PC-9 (cell line): Measurements from ENCODE around the gene RPS21. TPM values are rescaled to one million over a fixed set of nuclear protein-coding genes. Genes with fewer than 3 reads are reported as not detected.

Experiments
- BruUV-seq: library from RNA; stranded (reverse); fragments of 400-500 nt; replicated peaks from 2 replicates; lab custom pipeline; 2021; lab: Mats Ljungman, UMichigan
- CTCF ChIA-PET: fragments of 300-600 bp; sonication (Branson Sonifier 250); formaldehyde crosslinking; loops from one replicate; lab custom pipeline; 2022; ENCODE audit warnings: antibody characterized with exemption; lab: Charles Lee
- POLR2A ChIA-PET: fragments of 300-600 bp; sonication (Branson Sonifier 250); formaldehyde crosslinking; loops from one replicate; lab custom pipeline; 2022; ENCODE audit warnings: antibody characterized with exemption; ENCODE audit not compliant: unreplicated experiment; lab: Charles Lee
- DNase-seq, 2 experiments: peaks; one replicate each; pipeline versions ENCODE4 v3.0.0 to v3.0.0-alpha.2; 2015 to 2022; ENCODE audit warnings: mixed read lengths in 1 of 2
- H2AFZ ChIP-seq: fragments of 200-600 bp; sonication (generic); 2 replicates; pipeline ENCODE4 v1.8.1; 2017; ENCODE audit warnings: antibody characterized with exemption
- H3F3A ChIP-seq: fragments of 200-600 bp; sonication (generic); 2 replicates; pipeline ENCODE4 v1.8.1; 2017; ENCODE audit warnings: antibody characterized with exemption, mild to moderate bottlenecking, low read depth; ENCODE audit not compliant: insufficient read depth
- H3K27ac ChIP-seq: fragments of 200-600 bp; sonication (generic); 2 replicates; pipeline ENCODE4 v1.6.1; 2016; ENCODE audit warnings: mixed run types
- H3K27me3 ChIP-seq: fragments of 200-600 bp; sonication (generic); 2 replicates; pipeline ENCODE4 v1.6.1; 2016; ENCODE audit warnings: low read depth, mixed run types; ENCODE audit not compliant: insufficient read depth
- H3K36me3 ChIP-seq: fragments of 200-600 bp; sonication (generic); 2 replicates; pipeline ENCODE4 v1.6.1; 2016; ENCODE audit warnings: low read depth, mixed run types
- H3K4me1 ChIP-seq: fragments of 200-600 bp; sonication (generic); replicated peaks from 2 replicates; pipeline ENCODE4 v1.6.1; 2016; ENCODE audit warnings: mixed run types; ENCODE audit not compliant: insufficient read depth
- H3K4me2 ChIP-seq: fragments of 200-600 bp; sonication (generic); 2 replicates; pipeline ENCODE4 v1.6.1; 2017; ENCODE audit warnings: mixed run types
- H3K4me3 ChIP-seq: fragments of 200-600 bp; sonication (generic); 2 replicates; pipeline ENCODE4 v1.6.1; 2016; ENCODE audit warnings: mixed run types
- H3K79me2 ChIP-seq: fragments of 200-600 bp; sonication (generic); 2 replicates; pipeline ENCODE4 v1.6.1; 2017; ENCODE audit warnings: low read depth, mixed run types
- H3K9me2 ChIP-seq: fragments of 200-600 bp; sonication (generic); 2 replicates; pipeline ENCODE4 v1.8.1; 2017; ENCODE audit warnings: mild to moderate bottlenecking; ENCODE audit not compliant: insufficient read depth
- H3K9me3 ChIP-seq: fragments of 200-600 bp; sonication (generic); 2 replicates; pipeline ENCODE4 v1.8.1; 2016; ENCODE audit warnings: low read depth; ENCODE audit not compliant: insufficient read depth
- H4K20me1 ChIP-seq: fragments of 200-600 bp; sonication (generic); 2 replicates; pipeline ENCODE4 v1.8.1; 2017; ENCODE audit not compliant: insufficient read depth
- EZH2 ChIP-seq: fragments of 200-600 bp; sonication (generic); IDR thresholded peaks from 2 replicates; pipeline ENCODE4 v1.8.0; 2017; ENCODE audit warnings: antibody characterized with exemption, low read depth
- intact Hi-C: fragments of 100-400 bp; cut with micrococcal nuclease; formaldehyde crosslinking; loops from one replicate; pipeline ENCODE4 v1.10.0; 2022; ENCODE audit not compliant: unreplicated experiment
- total RNA-seq: library from RNA; stranded (reverse); gene quantifications from 2 replicates; pipeline ENCODE4 v1.2.3, GENCODE V29; 2021
- TF ChIP-seq, protein P1 (sequence below): fragments of 200-600 bp; sonication (generic); conservative IDR thresholded peaks from 2 replicates; pipeline ENCODE4 v1.6.1; 2017; ENCODE audit warnings: mixed run types, antibody characterized with exemption, mild to moderate bottlenecking, moderate library complexity

RPS21 gene
- total RNA-seq, 1 experiment from 2014 or later: 2,275 TPM

- TSS peak; percentile 32 for BruUV-seq
- peaks cover 22% of the 10 kb centered on the region for H4K20me1 ChIP-seq
- intact Hi-C loops: loop anchor here (1.0 to 5.0 kb wide), 3 partner anchors 16 to 426 kb away; partner anchors contain the start of gene OSBPL2
- ChIA-PET POLR2A (interaction anchor here (0.6 to 2.5 kb wide), 9 partner anchors 12 to 1170 kb away, joined by 3 to 41 read pairs (median 3); no protein-coding TSS in a partner anchor), CTCF (interaction anchor here (0.6 to 1.7 kb wide), 2 partner anchors 13 to 15 kb away, joined by 3 to 6 read pairs; no protein-coding TSS in a partner anchor)
- no peaks in the 10 kb centered on the region for H3K9me3 ChIP-seq
- H3K27ac ChIP-seq: peak overlapping the region; percentile 92
- peak overlapping the region; percentile 78 for H3K4me3 ChIP-seq
- H3K4me2 ChIP-seq: peak overlapping the region; percentile 96
- TF ChIP-seq, protein P1, sequence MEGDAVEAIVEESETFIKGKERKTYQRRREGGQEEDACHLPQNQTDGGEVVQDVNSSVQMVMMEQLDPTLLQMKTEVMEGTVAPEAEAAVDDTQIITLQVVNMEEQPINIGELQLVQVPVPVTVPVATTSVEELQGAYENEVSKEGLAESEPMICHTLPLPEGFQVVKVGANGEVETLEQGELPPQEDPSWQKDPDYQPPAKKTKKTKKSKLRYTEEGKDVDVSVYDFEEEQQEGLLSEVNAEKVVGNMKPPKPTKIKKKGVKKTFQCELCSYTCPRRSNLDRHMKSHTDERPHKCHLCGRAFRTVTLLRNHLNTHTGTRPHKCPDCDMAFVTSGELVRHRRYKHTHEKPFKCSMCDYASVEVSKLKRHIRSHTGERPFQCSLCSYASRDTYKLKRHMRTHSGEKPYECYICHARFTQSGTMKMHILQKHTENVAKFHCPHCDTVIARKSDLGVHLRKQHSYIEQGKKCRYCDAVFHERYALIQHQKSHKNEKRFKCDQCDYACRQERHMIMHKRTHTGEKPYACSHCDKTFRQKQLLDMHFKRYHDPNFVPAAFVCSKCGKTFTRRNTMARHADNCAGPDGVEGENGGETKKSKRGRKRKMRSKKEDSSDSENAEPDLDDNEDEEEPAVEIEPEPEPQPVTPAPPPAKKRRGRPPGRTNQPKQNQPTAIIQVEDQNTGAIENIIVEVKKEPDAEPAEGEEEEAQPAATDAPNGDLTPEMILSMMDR: no peak
- no peak for TF ChIP-seq EZH2
- no peak overlapping the region for H2AFZ ChIP-seq
- H3K79me2 ChIP-seq: peaks cover 62% of the 10 kb centered on the region
- no peaks in the 10 kb centered on the region for H3K9me2 ChIP-seq
- H3K4me1 ChIP-seq: peaks cover 70% of the 10 kb centered on the region
- peaks cover 58% of the 10 kb centered on the region for H3F3A ChIP-seq
- H3K27me3 ChIP-seq: no peaks in the 10 kb centered on the region
- 0 out of 2 replicates have a peak, but pooled peaks cover 5% of the 10 kb centered on the region for H3K36me3 ChIP-seq
- DNase-seq: peak; percentile 95 to 97
These were observed 21.0 kb upstream of the RPS21 start for GRCh38 chr20:62365814-62366369.

DNA sequence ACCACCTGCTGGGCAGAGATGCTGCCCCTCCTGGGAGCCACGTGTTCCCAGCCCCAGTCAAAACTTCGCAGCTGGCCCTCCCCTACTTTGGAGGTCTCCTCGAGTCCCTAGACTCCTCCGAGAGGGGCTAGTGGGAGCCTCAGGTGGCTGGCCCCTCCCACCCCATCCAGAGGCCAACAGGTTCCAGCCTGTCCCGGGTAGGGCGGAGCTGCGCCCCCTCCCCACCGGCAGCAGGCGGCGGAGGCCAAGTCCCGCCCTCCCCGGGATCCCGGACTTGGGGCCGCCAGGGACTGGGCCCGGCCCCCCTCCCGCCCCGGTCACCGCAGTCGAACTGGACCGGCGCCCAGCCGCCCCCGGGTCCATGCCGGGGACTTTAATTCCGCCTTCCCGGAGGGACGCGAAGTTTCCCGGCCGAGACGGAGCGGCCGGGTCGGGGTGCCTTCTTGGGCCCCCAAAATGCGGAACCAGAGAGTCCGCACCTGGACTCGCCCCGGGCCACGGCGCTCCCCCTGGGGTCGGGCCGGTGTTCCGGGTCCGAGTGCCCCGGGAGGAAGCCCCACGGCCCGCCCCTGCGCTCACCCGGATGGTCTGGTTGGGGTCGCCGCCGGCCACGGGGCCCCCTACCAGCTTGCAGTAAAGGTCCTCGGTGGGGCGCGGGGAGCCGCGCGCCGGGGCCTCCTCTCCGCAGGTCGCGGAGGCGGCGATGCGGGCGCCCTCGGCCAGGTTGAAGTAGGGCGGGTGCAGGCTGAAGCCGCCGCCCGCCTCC is 20.4 kb upstream of the RPS21 start:
- Histone ChIP-seq H3F3A (peaks cover 57% of the 10 kb centered on the region), H3K4me1 (peaks cover 70% of the 10 kb centered on the region), H3K4me3 (peak overlapping the region; percentile 78), H3K27ac (peak overlapping the region; percentile 68), H3K9me3 (no peaks in the 10 kb centered on the region), H3K4me2 (peak overlapping the region; percentile 96), H3K36me3 (0 out of 2 replicates have a peak, but pooled peaks cover 5% of the 10 kb centered on the region), H3K79me2 (peaks cover 56% of the 10 kb centered on the region), H3K9me2 (no peaks in the 10 kb centered on the region), H2AFZ (no peak overlapping the region), H3K27me3 (no peaks in the 10 kb centered on the region), H4K20me1 (peaks cover 18% of the 10 kb centered on the region)
- TF ChIP-seq, protein P1: no peak
- no peak for TF ChIP-seq EZH2
- POLR2A ChIA-PET: interaction anchor here (0.6 to 2.5 kb wide), 5 partner anchors 13 to 1170 kb away, joined by 3 to 41 read pairs (median 3); no protein-coding TSS in a partner anchor
- BruUV-seq: no TSS peak
- CTCF ChIA-PET: interaction anchor here (0.6 to 1.7 kb wide), 2 partner anchors 14 to 15 kb away, joined by 3 to 6 read pairs; no protein-coding TSS in a partner anchor
- intact Hi-C loops: loop anchor here (1.0 to 5.0 kb wide), 3 partner anchors 16 to 426 kb away; partner anchors contain the start of gene OSBPL2
- peak; percentile 64 to 91 for DNase-seq

DNA sequence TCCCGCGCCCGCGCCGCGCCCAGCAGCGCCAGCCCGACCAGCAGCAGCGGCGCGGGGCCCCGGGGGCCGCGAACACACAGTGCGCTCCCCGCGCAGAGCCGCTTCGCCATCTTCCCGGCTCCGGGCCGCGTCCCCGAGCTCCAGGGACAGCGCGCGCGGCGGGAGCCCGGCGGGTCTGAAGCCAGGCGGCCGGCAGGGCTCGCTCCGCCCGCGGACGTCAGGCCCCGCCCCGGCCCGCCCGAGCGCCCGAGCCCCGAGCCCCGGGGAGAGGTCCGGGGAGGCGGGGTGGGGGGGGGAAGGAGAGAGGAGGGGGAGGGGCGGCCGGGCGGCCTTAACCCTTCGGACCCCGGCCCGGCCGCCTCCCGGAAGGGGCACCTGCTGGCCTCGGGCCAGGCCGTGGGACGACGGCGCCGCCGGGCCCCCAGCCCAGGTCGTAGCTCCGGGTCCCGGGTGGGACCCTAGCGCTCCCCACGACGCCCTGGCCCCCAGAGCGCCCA is 19.7 kb upstream of the RPS21 start, which contains the start of gene LAMA5:
LAMA5 (minus strand) TSS at position 177 of the 497 bp plus-strand sequence; CDS start at position 110, 67 bp downstream.
- H3K4me1 ChIP-seq: peaks cover 64% of the 10 kb centered on the region
- BruUV-seq: no TSS peak
- H3K4me3 ChIP-seq: peak within 1 kb of the TSS; percentile 78
- peaks cover 15% of the 10 kb centered on the region for H4K20me1 ChIP-seq
- peak within 1 kb of the TSS; percentile 99 for H3K4me2 ChIP-seq
- 0 out of 2 replicates have a peak, but pooled peaks cover 5% of the 10 kb centered on the region for H3K36me3 ChIP-seq
- TF ChIP-seq EZH2: no peak
- TF ChIP-seq, protein P1: no peak
- H3K27ac ChIP-seq: peak within 1 kb of the TSS; percentile 68
- peak in 1 of 2 experiments; percentile 81 for DNase-seq
- no peaks in the 10 kb centered on the region for H3K27me3 ChIP-seq
- peaks cover 50% of the 10 kb centered on the region for H3K79me2 ChIP-seq
- H2AFZ ChIP-seq: no peak within 1 kb of the TSS
- no peaks in the 10 kb centered on the region for H3K9me3 ChIP-seq
- CTCF ChIA-PET: no interaction called here
- POLR2A ChIA-PET: interaction anchor here (0.6 kb wide), 1 partner anchor 129 kb away, joined by 3 read pairs; no protein-coding TSS in a partner anchor
- H3K9me2 ChIP-seq: no peaks in the 10 kb centered on the region
- peaks cover 53% of the 10 kb centered on the region for H3F3A ChIP-seq
- intact Hi-C loops: loop anchor here (2.0 to 5.0 kb wide), 2 partner anchors 128 to 425 kb away; partner anchors contain the start of gene OSBPL2
